ENCODE results near the gene DCDC2C. TPM values are rescaled to one million over a fixed set of nuclear protein-coding genes. Genes with fewer than 3 reads are reported as not detected.

The DCDC2C gene
- polyA plus RNA-seq, 1 donor: 0.33 TPM

GRCh38 chr2:3785220-3785889, 82.0 kb downstream of the DCDC2C start:
- no CpG with 5 or more reads among the region's 15 CpGs for WGBS (ENCODE audit: insufficient coverage, low lambda C conversion rate)
- Histone ChIP-seq H3K4me1 (ENCODE audit: control insufficient read depth, insufficient read depth, low read length) (no peaks in the 10 kb centered on the region), H3K36me3 (ENCODE audit: control insufficient read depth, insufficient read depth, low read length) (no peaks in the 10 kb centered on the region), H3K27ac (ENCODE audit: low read length) (no peak overlapping the region), H3K4me3 (ENCODE audit: low read length) (no peak overlapping the region), H3K9me3 (ENCODE audit: control insufficient read depth, low read depth, low read length) (no peaks in the 10 kb centered on the region), H3K27me3 (ENCODE audit: control insufficient read depth, insufficient read depth, low read length) (no peaks in the 10 kb centered on the region)
- DNase-seq: no peak

- Histone ChIP-seq H3K27ac (ENCODE audit: low read length) (no peak overlapping the region), H3K4me1 (ENCODE audit: control insufficient read depth, insufficient read depth, low read length) (no peaks in the 10 kb centered on the region), H3K9me3 (ENCODE audit: control insufficient read depth, low read depth, low read length) (no peaks in the 10 kb centered on the region), H3K27me3 (ENCODE audit: control insufficient read depth, insufficient read depth, low read length) (no peaks in the 10 kb centered on the region), H3K36me3 (ENCODE audit: control insufficient read depth, insufficient read depth, low read length) (no peaks in the 10 kb centered on the region), H3K4me3 (ENCODE audit: low read length) (no peak overlapping the region)
- no CpG with 5 or more reads among the region's 10 CpGs for WGBS (ENCODE audit: insufficient coverage, low lambda C conversion rate)
- DNase-seq: no peak
Observed at GRCh38 chr2:3785890-3786273, 82.5 kb downstream of the DCDC2C start.

GRCh38 chr2:3787768-3788167, 84.4 kb downstream of the DCDC2C start:
- no peak for DNase-seq
- H3K4me3 ChIP-seq (ENCODE audit: low read length): no peak overlapping the region
- H3K36me3 ChIP-seq (ENCODE audit: control insufficient read depth, insufficient read depth, low read length): no peaks in the 10 kb centered on the region
- no peaks in the 10 kb centered on the region for H3K9me3 ChIP-seq (ENCODE audit: control insufficient read depth, low read depth, low read length)
- H3K27ac ChIP-seq (ENCODE audit: low read length): no peak overlapping the region
- no peaks in the 10 kb centered on the region for H3K4me1 ChIP-seq (ENCODE audit: control insufficient read depth, insufficient read depth, low read length)
- H3K27me3 ChIP-seq (ENCODE audit: control insufficient read depth, insufficient read depth, low read length): no peaks in the 10 kb centered on the region

- Histone ChIP-seq H3K4me3 (ENCODE audit: low read length) (no peak overlapping the region), H3K36me3 (ENCODE audit: control insufficient read depth, insufficient read depth, low read length) (no peaks in the 10 kb centered on the region)
- no CpG with 5 or more reads among the region's 1 CpG for WGBS (ENCODE audit: insufficient coverage, low lambda C conversion rate)
Observed at GRCh38 chr2:3789256-3789655, 85.9 kb downstream of the DCDC2C start.

GRCh38 chr2:3793249-3793648, 89.9 kb downstream of the DCDC2C start:
- Histone ChIP-seq H3K27ac (ENCODE audit: low read length) (no peak overlapping the region), H3K9me3 (ENCODE audit: control insufficient read depth, low read depth, low read length) (no peaks in the 10 kb centered on the region), H3K27me3 (ENCODE audit: control insufficient read depth, insufficient read depth, low read length) (no peaks in the 10 kb centered on the region), H3K36me3 (ENCODE audit: control insufficient read depth, insufficient read depth, low read length) (no peaks in the 10 kb centered on the region), H3K4me3 (ENCODE audit: low read length) (no peak overlapping the region), H3K4me1 (ENCODE audit: control insufficient read depth, insufficient read depth, low read length) (no peaks in the 10 kb centered on the region)
- no peak for DNase-seq
- WGBS (ENCODE audit: insufficient coverage, low lambda C conversion rate): no CpG with 5 or more reads among the region's 5 CpGs

More at GRCh38 chr2:3789256-3789655, 85.9 kb downstream of the DCDC2C start:
- Histone ChIP-seq H3K4me1 (ENCODE audit: control insufficient read depth, insufficient read depth, low read length) (no peaks in the 10 kb centered on the region), H3K27me3 (ENCODE audit: control insufficient read depth, insufficient read depth, low read length) (no peaks in the 10 kb centered on the region), H3K9me3 (ENCODE audit: control insufficient read depth, low read depth, low read length) (no peaks in the 10 kb centered on the region), H3K27ac (ENCODE audit: low read length) (no peak overlapping the region)
- no peak for DNase-seq

- no CpG with 5 or more reads among the region's 4 CpGs for WGBS (ENCODE audit: insufficient coverage, low lambda C conversion rate)
Observed at GRCh38 chr2:3801506-3801905, 98.1 kb downstream of the DCDC2C start.

GRCh38 chr2:3805201-3805939, 102.0 kb downstream of the DCDC2C start:
- DNase-seq: no peak
- H3K27ac ChIP-seq (ENCODE audit: low read length): no peak overlapping the region
- no peaks in the 10 kb centered on the region for H3K27me3 ChIP-seq (ENCODE audit: control insufficient read depth, insufficient read depth, low read length)
- H3K9me3 ChIP-seq (ENCODE audit: control insufficient read depth, low read depth, low read length): no peaks in the 10 kb centered on the region
- H3K4me3 ChIP-seq (ENCODE audit: low read length): no peak overlapping the region
- no peaks in the 10 kb centered on the region for H3K36me3 ChIP-seq (ENCODE audit: control insufficient read depth, insufficient read depth, low read length)
- WGBS (ENCODE audit: insufficient coverage, low lambda C conversion rate): 53% methylated on average over 3 of the region's 15 CpGs
- H3K4me1 ChIP-seq (ENCODE audit: control insufficient read depth, insufficient read depth, low read length): no peaks in the 10 kb centered on the region

More at GRCh38 chr2:3801506-3801905, 98.1 kb downstream of the DCDC2C start:
- no peak for DNase-seq
- H3K9me3 ChIP-seq (ENCODE audit: control insufficient read depth, low read depth, low read length): no peaks in the 10 kb centered on the region
- H3K4me1 ChIP-seq (ENCODE audit: control insufficient read depth, insufficient read depth, low read length): no peaks in the 10 kb centered on the region
- H3K27ac ChIP-seq (ENCODE audit: low read length): no peak overlapping the region
- H3K27me3 ChIP-seq (ENCODE audit: control insufficient read depth, insufficient read depth, low read length): no peaks in the 10 kb centered on the region
- H3K36me3 ChIP-seq (ENCODE audit: control insufficient read depth, insufficient read depth, low read length): no peaks in the 10 kb centered on the region
- H3K4me3 ChIP-seq (ENCODE audit: low read length): no peak overlapping the region

- Histone ChIP-seq H3K36me3 (ENCODE audit: control insufficient read depth, insufficient read depth, low read length) (no peaks in the 10 kb centered on the region), H3K27ac (ENCODE audit: low read length) (no peak overlapping the region), H3K4me1 (ENCODE audit: control insufficient read depth, insufficient read depth, low read length) (no peaks in the 10 kb centered on the region), H3K4me3 (ENCODE audit: low read length) (no peak overlapping the region), H3K27me3 (ENCODE audit: control insufficient read depth, insufficient read depth, low read length) (no peaks in the 10 kb centered on the region), H3K9me3 (ENCODE audit: control insufficient read depth, low read depth, low read length) (no peaks in the 10 kb centered on the region)
- WGBS (ENCODE audit: insufficient coverage, low lambda C conversion rate): 20% methylated on average over 1 of the region's 10 CpGs
- no peak for DNase-seq
Observed at GRCh38 chr2:3806168-3806567, 102.8 kb downstream of the DCDC2C start.

GRCh38 chr2:3806730-3807129, 103.4 kb downstream of the DCDC2C start:
- no CpG with 5 or more reads among the region's 7 CpGs for WGBS (ENCODE audit: insufficient coverage, low lambda C conversion rate)
- no peak overlapping the region for H3K4me3 ChIP-seq (ENCODE audit: low read length)
- DNase-seq: no peak
- H3K27me3 ChIP-seq (ENCODE audit: control insufficient read depth, insufficient read depth, low read length): no peaks in the 10 kb centered on the region
- no peaks in the 10 kb centered on the region for H3K36me3 ChIP-seq (ENCODE audit: control insufficient read depth, insufficient read depth, low read length)
- no peak overlapping the region for H3K27ac ChIP-seq (ENCODE audit: low read length)
- H3K9me3 ChIP-seq (ENCODE audit: control insufficient read depth, low read depth, low read length): no peaks in the 10 kb centered on the region
- H3K4me1 ChIP-seq (ENCODE audit: control insufficient read depth, insufficient read depth, low read length): no peaks in the 10 kb centered on the region

- Histone ChIP-seq H3K27me3 (ENCODE audit: control insufficient read depth, insufficient read depth, low read length) (no peaks in the 10 kb centered on the region), H3K36me3 (ENCODE audit: control insufficient read depth, insufficient read depth, low read length) (no peaks in the 10 kb centered on the region), H3K4me3 (ENCODE audit: low read length) (no peak overlapping the region), H3K4me1 (ENCODE audit: control insufficient read depth, insufficient read depth, low read length) (no peaks in the 10 kb centered on the region), H3K27ac (ENCODE audit: low read length) (no peak overlapping the region), H3K9me3 (ENCODE audit: control insufficient read depth, low read depth, low read length) (no peaks in the 10 kb centered on the region)
- 71% methylated on average over 1 of the region's 3 CpGs for WGBS (ENCODE audit: insufficient coverage, low lambda C conversion rate)
- DNase-seq: no peak
Observed at GRCh38 chr2:3807853-3808252, 104.5 kb downstream of the DCDC2C start.

Data from large intestine (tissue), 3 donors.